Measurements from ENCODE around the gene TDRD1. TPM values are rescaled to one million over a fixed set of nuclear protein-coding genes. Genes with fewer than 3 reads are reported as not detected.

The TDRD1 gene
- total and polyA plus RNA-seq, 9 of the 15 experiments (the other 6 are each of a cell fraction or from before 2014, with no cell fraction given) = not detected

DNA sequence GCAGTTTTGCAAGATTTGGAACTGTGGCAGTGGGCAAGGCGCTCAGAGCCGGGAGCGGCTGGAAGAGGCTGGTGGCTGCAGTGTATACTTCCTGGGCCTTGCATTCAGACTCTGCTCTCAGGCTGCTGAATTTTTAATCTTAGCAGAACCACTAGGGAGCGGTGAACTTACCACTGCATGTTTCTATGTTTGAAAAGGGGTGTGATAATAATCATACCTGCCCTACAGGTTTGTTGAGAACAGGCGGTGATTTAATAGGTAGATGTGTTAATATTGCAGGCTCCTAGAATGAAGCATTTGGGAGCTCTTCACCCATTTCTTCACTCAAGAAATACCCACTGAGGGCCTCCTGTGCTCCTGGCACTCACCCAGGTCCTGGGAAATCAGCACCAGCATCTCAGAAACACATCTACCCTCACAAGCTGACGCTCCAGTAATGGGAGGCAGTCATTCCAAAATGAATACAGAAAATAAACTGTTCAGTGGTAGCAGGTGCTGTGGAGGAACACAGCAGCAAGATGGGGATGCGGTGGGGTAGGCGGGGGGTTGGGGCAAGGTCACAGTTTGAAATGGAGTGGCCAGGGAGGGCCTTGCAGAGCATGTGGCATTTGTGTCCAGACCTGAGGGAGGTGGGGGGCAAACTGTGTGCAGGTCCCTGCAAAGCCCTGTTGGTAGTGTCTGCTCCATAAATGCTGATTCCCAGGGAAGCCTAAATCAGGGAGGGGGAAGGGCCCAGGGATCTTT lies 100.9 kb downstream of the TDRD1 start:
- ChIA-PET POLR2A (no interaction called here), CTCF (ENCODE audit: low intra/inter-chr PET ratio) (no interaction called here)
- no peaks in the 10 kb centered on the region for H3K9me1 ChIP-seq (ENCODE audit: control insufficient read depth, insufficient read depth, low read length)
- intact Hi-C loops (cut with micrococcal nuclease) (no loop called here), in situ Hi-C loops (cut with MboI) (no loop called here)
- H3K79me2 ChIP-seq (ENCODE audit: control insufficient read depth, insufficient read depth, low read length) = no peaks in the 10 kb centered on the region
- H3K4me1 ChIP-seq (replicated peaks in 1 of 2; ENCODE audit: control insufficient read depth in 2 of 2, insufficient read depth in 2 of 2, low read length in 2 of 2) = no peaks in the 10 kb centered on the region
- 0% methylated on average over 6 of the region's 8 CpGs for WGBS (ENCODE audit: insufficient coverage, low coverage, missing lambda C conversion rate)
- H3K9me3 ChIP-seq (replicated peaks; ENCODE audit: control insufficient read depth, insufficient read depth, low read depth, low read length) = no peaks in the 10 kb centered on the region
- FAIRE-seq = no peak
- no peak overlapping the region for H3K27ac ChIP-seq (ENCODE audit: extremely low read depth, low read depth, low read length)
- no peak overlapping the region for H2AFZ ChIP-seq (ENCODE audit: low read depth, low read length)
- BruUV-seq (replicated peaks) = no TSS peak
- H3K4me2 ChIP-seq (ENCODE audit: insufficient read depth, low read length) = no peak overlapping the region
- no peak overlapping the region for H3K9ac ChIP-seq (ENCODE audit: insufficient read depth in 1 of 2, low read depth in 2 of 2, low read length in 2 of 2)
- TF ChIP-seq ZNF165 (CRISPR knock-in tag; IDR thresholded peaks at IDR 0.05; ENCODE audit: borderline replicate concordance) = no peak
- no peak for TF ChIP-seq GABPB1 (CRISPR knock-in tag; IDR thresholded peaks at IDR 0.05)
- TF ChIP-seq DPF2 (IDR thresholded peaks at IDR 0.05) = no peak
- no peak for TF ChIP-seq SRF (CRISPR knock-in tag; IDR thresholded peaks at IDR 0.05)
- TF ChIP-seq, protein P1, sequence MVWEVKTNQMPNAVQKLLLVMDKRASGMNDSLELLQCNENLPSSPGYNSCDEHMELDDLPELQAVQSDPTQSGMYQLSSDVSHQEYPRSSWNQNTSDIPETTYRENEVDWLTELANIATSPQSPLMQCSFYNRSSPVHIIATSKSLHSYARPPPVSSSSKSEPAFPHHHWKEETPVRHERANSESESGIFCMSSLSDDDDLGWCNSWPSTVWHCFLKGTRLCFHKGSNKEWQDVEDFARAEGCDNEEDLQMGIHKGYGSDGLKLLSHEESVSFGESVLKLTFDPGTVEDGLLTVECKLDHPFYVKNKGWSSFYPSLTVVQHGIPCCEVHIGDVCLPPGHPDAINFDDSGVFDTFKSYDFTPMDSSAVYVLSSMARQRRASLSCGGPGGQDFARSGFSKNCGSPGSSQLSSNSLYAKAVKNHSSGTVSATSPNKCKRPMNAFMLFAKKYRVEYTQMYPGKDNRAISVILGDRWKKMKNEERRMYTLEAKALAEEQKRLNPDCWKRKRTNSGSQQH (CRISPR knock-in tag; IDR thresholded peaks at IDR 0.05) = no peak
- TF ChIP-seq ZNF24 (IDR thresholded peaks at IDR 0.05) = no peak
- no peak for TF ChIP-seq ELF1 (tag; IDR thresholded peaks at IDR 0.05)
- no peak for TF ChIP-seq PHF8 (IDR thresholded peaks at IDR 0.05; ENCODE audit: borderline replicate concordance, low read length)
- no peak for TF ChIP-seq GATA2 (CRISPR knock-in tag; IDR thresholded peaks at IDR 0.05)
- no peaks in the 10 kb centered on the region for H4K20me1 ChIP-seq (replicated peaks; ENCODE audit: control insufficient read depth, insufficient read depth, low read length)
- H3K27me3 ChIP-seq (ENCODE audit: control insufficient read depth in 2 of 2, insufficient read depth in 2 of 2, low read length in 2 of 2) = peaks cover 0 to 25% of the 10 kb centered on the region in 2 experiments; a peak in 2 of 5 replicates
- DNase-seq (ENCODE audit: extremely low read depth in 1 of 4, low spot score in 3 of 4) = no peak
- H3K4me3 ChIP-seq = no peak overlapping the region
- no peaks in the 10 kb centered on the region for H3K36me3 ChIP-seq (ENCODE audit: control insufficient read depth, insufficient read depth, low read length)
- ATAC-seq = no peak
